A549 (cell line): ENCODE results near the gene IL1R1. TPM values are rescaled to one million over a fixed set of nuclear protein-coding genes. Genes with fewer than 3 reads are reported as not detected.

ENCODE experiments used
- ATAC-seq, 2 experiments: fragments of 200-7000 bp in 1 of 2; fragments of >200 bp in 1 of 2; cut with Nextera tagmentation in 1 of 2; cut with Tn5 transposase in 1 of 2; 3 replicates each; pipeline versions ENCODE4 v1.8.0 to v1.9.1; 2018 to 2020; ENCODE audit warnings: mild to moderate bottlenecking in 1 of 2, moderate library complexity in 1 of 2
- CTCF ChIA-PET: fragments of 300-600 bp; sonication (Branson Sonifier 250); formaldehyde crosslinking; extraction: SDS; loops from one replicate; lab custom pipeline; 2021; ENCODE audit warnings: antibody characterized with exemption, inconsistent platforms; lab: Yijun Ruan, JAX
- POLR2A ChIA-PET: fragments of 350-600 bp; formaldehyde crosslinking; extraction: SDS; loops from one replicate; lab custom pipeline; 2021; ENCODE audit warnings: antibody characterized with exemption, inconsistent platforms; lab: Yijun Ruan, JAX
- DNase-seq, 2 experiments: peaks; one replicate each; pipeline versions ENCODE4 v3.0.0 to v3.0.0-alpha.2; 2011 to 2016; ENCODE audit warnings: low read depth in 1 of 2, low spot score in 1 of 2
- FAIRE-seq: peaks from 2 replicates; lab custom pipeline; 2011; peaks lifted over from hg19 to GRCh38; lab: Jason Lieb, UNC
- H3K27ac ChIP-seq, 2 experiments: fragments of >200 bp; sonication (Bioruptor Twin); formaldehyde crosslinking; 3 replicates each; pipeline ENCODE4 v1.5.1; 2016 to 2017
- H3K4me1 ChIP-seq: fragments of >200 bp; sonication (Bioruptor Twin); formaldehyde crosslinking; 3 replicates; pipeline ENCODE4 v1.6.1; 2016
- H3K4me2 ChIP-seq: fragments of >200 bp; sonication (Bioruptor Twin); formaldehyde crosslinking; 3 replicates; pipeline ENCODE4 v1.6.1; 2016
- H3K4me3 ChIP-seq: fragments of >200 bp; sonication (Bioruptor Twin); formaldehyde crosslinking; 3 replicates; pipeline ENCODE4 v1.5.1; 2016
- H3K9me3 ChIP-seq: fragments of >200 bp; sonication (Bioruptor Twin); formaldehyde crosslinking; 3 replicates; pipeline ENCODE4 v1.6.1; 2016
- CBX8 ChIP-seq: fragments of 200-600 bp; sonication (generic); IDR thresholded peaks from 2 replicates; pipeline ENCODE4 v1.6.1; 2016
- CHD4 ChIP-seq: fragments of 200-600 bp; sonication (generic); IDR thresholded peaks from 2 replicates; pipeline ENCODE4 v1.6.1; 2016; ENCODE audit warnings: antibody characterized with exemption, mild to moderate bottlenecking, borderline replicate concordance
- CTCF ChIP-seq: fragments of >200 bp; sonication (Bioruptor Twin); formaldehyde crosslinking; IDR thresholded peaks from 3 replicates; pipeline ENCODE4 v1.5.1; 2016
- FOSB ChIP-seq: fragments of 250-450 bp; sonication (Bioruptor Pico); IDR thresholded peaks from 2 replicates; pipeline ENCODE4 v1.5.0; 2020; ENCODE audit warnings: mild to moderate bottlenecking, moderate library complexity
- FOXS1 ChIP-seq: fragments of 250-450 bp; sonication (Bioruptor Pico); IDR thresholded peaks from 2 replicates; pipeline ENCODE4 v1.5.0; 2020; ENCODE audit warnings: mild to moderate bottlenecking, moderate library complexity
- GATA3 ChIP-seq: IDR thresholded peaks from 2 replicates; pipeline ENCODE4 v1.6.1; 2012; ENCODE audit warnings: borderline replicate concordance
- HMGXB4 ChIP-seq: fragments of 250-450 bp; sonication (Bioruptor Pico); IDR thresholded peaks from 2 replicates; pipeline ENCODE4 v1.5.0; 2021; ENCODE audit warnings: mild to moderate bottlenecking, moderate library complexity, borderline replicate concordance
- HOXA7 ChIP-seq: fragments of 250-450 bp; sonication (Bioruptor Pico); IDR thresholded peaks from 2 replicates; pipeline ENCODE4 v1.5.0; 2020; ENCODE audit warnings: mild to moderate bottlenecking, moderate library complexity
- HOXB5 ChIP-seq: fragments of 250-450 bp; sonication (Bioruptor Pico); IDR thresholded peaks from 2 replicates; pipeline ENCODE4 v1.5.0; 2020; ENCODE audit warnings: mild to moderate bottlenecking, moderate library complexity
- JUN ChIP-seq, 2 experiments: fragments of >200 bp; sonication (Bioruptor Twin); formaldehyde crosslinking; IDR thresholded peaks; 2 replicates in 1 of 2; 3 replicates in 1 of 2; pipeline ENCODE4 v1.6.1; 2016 to 2017
- JUNB ChIP-seq: fragments of >200 bp; sonication (Bioruptor Twin); formaldehyde crosslinking; IDR thresholded peaks from 2 replicates; pipeline ENCODE4 v1.6.1; 2016
- KDM1A ChIP-seq: fragments of 200-600 bp; sonication (generic); IDR thresholded peaks from 2 replicates; pipeline ENCODE4 v1.6.1; 2016; ENCODE audit warnings: low read depth, mild to moderate bottlenecking
- MAFK ChIP-seq: fragments of 450-650 bp; IDR thresholded peaks from 2 replicates; pipeline ENCODE4 v1.6.1; 2014; ENCODE audit not compliant: partially characterized antibody
- MAX ChIP-seq: IDR thresholded peaks from 2 replicates; pipeline ENCODE4 v1.6.1; 2012
- NFE2L2 ChIP-seq: fragments of 150-350 bp; conservative IDR thresholded peaks from 2 replicates; pipeline ENCODE4 v1.6.1; 2014; ENCODE audit warnings: low read length
- NR3C1 ChIP-seq: fragments of >200 bp; sonication (Bioruptor Twin); formaldehyde crosslinking; IDR thresholded peaks from 3 replicates; pipeline ENCODE4 v1.6.1; 2017
- POLR2A ChIP-seq: IDR thresholded peaks from 2 replicates; pipeline ENCODE4 v1.6.1; 2012; ENCODE audit warnings: mild to moderate bottlenecking, low read length
- RAD21 ChIP-seq, 2 experiments: fragments of >200 bp in 1 of 2; sonication (Bioruptor Twin) in 1 of 2; formaldehyde crosslinking in 1 of 2; IDR thresholded peaks in 1 of 2; conservative IDR thresholded peaks in 1 of 2; 2 replicates in 1 of 2; 3 replicates in 1 of 2; pipeline ENCODE4 v1.6.1; 2012 to 2018; ENCODE audit warnings: inconsistent platforms in 1 of 2
- RARB ChIP-seq: fragments of 250-450 bp; sonication (Bioruptor Pico); IDR thresholded peaks from 2 replicates; pipeline ENCODE4 v1.8.0; 2021; ENCODE audit warnings: mild to moderate bottlenecking, moderate library complexity
- RFX5 ChIP-seq: fragments of 450-650 bp; IDR thresholded peaks from 2 replicates; pipeline ENCODE4 v1.7.1; 2014; ENCODE audit warnings: antibody characterized with exemption, mild to moderate bottlenecking, moderate library complexity
- RNF2 ChIP-seq: fragments of 200-600 bp; sonication (generic); IDR thresholded peaks from 2 replicates; pipeline ENCODE4 v1.6.1; 2016; ENCODE audit warnings: low read depth, mild to moderate bottlenecking, antibody characterized with exemption, moderate library complexity, borderline replicate concordance
- TP53 ChIP-seq: fragments of 250-450 bp; sonication (Bioruptor Pico); IDR thresholded peaks from 2 replicates; pipeline ENCODE4 v1.5.0; 2021; ENCODE audit warnings: mild to moderate bottlenecking, moderate library complexity
- USF2 ChIP-seq: fragments of 450-650 bp; IDR thresholded peaks from 2 replicates; pipeline ENCODE4 v1.6.1; 2014; ENCODE audit warnings: antibody characterized with exemption
- ZC3H11A ChIP-seq: fragments of 450-650 bp; IDR thresholded peaks from 2 replicates; pipeline ENCODE4 v1.6.1; 2014; ENCODE audit warnings: antibody characterized with exemption, mild to moderate bottlenecking
- ZFP36 ChIP-seq: fragments of 450-650 bp; IDR thresholded peaks from 2 replicates; pipeline ENCODE4 v1.6.1; 2014; ENCODE audit warnings: borderline replicate concordance; ENCODE audit not compliant: partially characterized antibody
- WGBS: methylation state at CpG from one replicate; pipeline ENCODE4 v1.1.6; 2017; ENCODE audit errors: missing lambda C conversion rate; 5-methylcytosine and 5-hydroxymethylcytosine counted together
- polyA plus RNA-seq, 4 experiments: library from polyadenylated mRNA; depleted of rRNA in 3 of 4; stranded (reverse); fragments of >200 nt; fragmentation: RNase III in 1 of 4; extraction: RNeasy Plus Mini Kit Qiagen cat#74134 plus additional on column Dnase treatment in 1 of 4; gene quantifications; 2 replicates in 3 of 4; 3 replicates in 1 of 4; pipeline ENCODE4 v1.2.3, GENCODE V29; 2011 to 2017
- TF ChIP-seq, protein P1 (sequence below): fragments of >200 bp; sonication (Bioruptor Twin); formaldehyde crosslinking; IDR thresholded peaks from 2 replicates; pipeline ENCODE4 v1.6.1; 2016

Gene IL1R1
- polyA plus RNA-seq, 2 of the 4 experiments (the other 2 are of a cell fraction): 32.5 to 34.7 TPM

DNA sequence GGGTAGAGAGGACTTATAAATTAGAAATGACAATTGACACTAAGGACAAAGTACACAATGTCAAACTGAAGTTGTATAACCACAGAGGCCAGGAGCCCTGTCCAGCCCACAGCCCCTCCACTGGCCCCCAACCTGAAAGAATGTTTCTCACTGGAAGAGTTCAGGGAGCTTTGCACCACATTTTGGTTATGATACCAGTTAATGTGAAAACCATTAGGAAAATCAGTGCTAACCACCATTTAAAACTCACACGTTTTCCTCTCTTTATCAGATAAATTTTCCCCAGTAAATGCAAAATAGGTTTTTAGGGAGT is 38.1 kb downstream of the IL1R1 start:
- H3K27ac ChIP-seq: no peak overlapping the region
- no peak overlapping the region for H3K4me2 ChIP-seq
- ChIA-PET CTCF (interaction anchor here (1.4 to 2.5 kb wide), 2 partner anchors 14 to 160 kb away, joined by 3 to 5 read pairs; no protein-coding TSS in a partner anchor), POLR2A (no interaction called here)
- TF ChIP-seq ZC3H11A (no peak), HOXB5 (CRISPR knock-in tag) (no peak), KDM1A (no peak), RARB (CRISPR knock-in tag) (no peak), HOXA7 (no peak), CTCF (no peak), MAX (no peak), GATA3 (no peak), POLR2A (no peak), MAFK (no peak), RNF2 (no peak), NFE2L2 (no peak), CBX8 (no peak), TP53 (no peak), FOSB (CRISPR knock-in tag) (no peak)
- TF ChIP-seq, protein P1, sequence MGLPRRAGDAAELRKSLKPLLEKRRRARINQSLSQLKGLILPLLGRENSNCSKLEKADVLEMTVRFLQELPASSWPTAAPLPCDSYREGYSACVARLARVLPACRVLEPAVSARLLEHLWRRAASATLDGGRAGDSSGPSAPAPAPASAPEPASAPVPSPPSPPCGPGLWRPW: no peak
- WGBS: 66% methylated on average over 1 of the region's 1 CpG
- DNase-seq (no peak), ATAC-seq (no peak), FAIRE-seq (no peak)
- no peak overlapping the region for H3K4me3 ChIP-seq
- H3K4me1 ChIP-seq: no peaks in the 10 kb centered on the region
- H3K9me3 ChIP-seq: no peaks in the 10 kb centered on the region

DNA sequence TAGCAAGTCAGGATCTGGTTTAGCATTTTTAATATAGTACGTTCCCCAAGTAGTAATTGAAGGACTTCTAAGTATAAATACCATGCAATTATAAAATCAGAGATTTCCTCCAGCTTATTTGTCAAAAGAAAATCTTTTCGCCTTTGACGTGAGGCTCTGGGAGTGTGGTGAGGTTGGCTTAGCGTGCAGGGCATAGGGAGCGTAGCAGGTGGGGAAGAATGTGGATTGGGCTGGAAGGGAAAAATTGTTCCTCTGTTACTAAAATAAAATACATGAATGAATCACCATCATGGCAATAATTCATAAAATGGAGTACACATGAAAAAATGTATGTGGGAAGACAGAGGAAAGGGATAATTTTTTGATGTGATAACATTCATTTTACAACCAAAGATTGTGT is 38.8 kb downstream of the IL1R1 start:
- TF ChIP-seq ZFP36: no peak
- TF ChIP-seq NR3C1: no peak
- TF ChIP-seq FOSB (CRISPR knock-in tag): no peak
- TF ChIP-seq USF2: no peak
- TF ChIP-seq JUNB: no peak
- TF ChIP-seq HOXB5 (CRISPR knock-in tag): no peak
- TF ChIP-seq RFX5: no peak
- TF ChIP-seq RNF2: no peak
- no peak for TF ChIP-seq RAD21 (conservative IDR thresholded peaks at IDR 0.05 in 1 of 2, IDR thresholded peaks at IDR 0.05 in 1 of 2)
- TF ChIP-seq CHD4: no peak
- no peak for TF ChIP-seq FOXS1 (CRISPR knock-in tag)
- TF ChIP-seq NFE2L2: no peak
- no peak for TF ChIP-seq HMGXB4 (CRISPR knock-in tag)
- TF ChIP-seq HOXA7: no peak
- TF ChIP-seq JUN (IDR thresholded peaks at IDR 0.05): no peak
- ChIA-PET CTCF (interaction anchor here (0.6 to 2.5 kb wide), 4 partner anchors 15 to 161 kb away, joined by 3 to 5 read pairs (median 4); no protein-coding TSS in a partner anchor), POLR2A (no interaction called here)
- 91% methylated on average over 5 of the region's 5 CpGs for WGBS
- Histone ChIP-seq H3K9me3 (no peaks in the 10 kb centered on the region), H3K4me3 (no peak overlapping the region), H3K4me1 (no peaks in the 10 kb centered on the region), H3K27ac (no peak overlapping the region), H3K4me2 (no peak overlapping the region)
- no peak for DNase-seq
- ATAC-seq: no peak
- no peak for FAIRE-seq
